ENCODE measurements around the gene MPP2. TPM values are rescaled to one million over a fixed set of nuclear protein-coding genes. Genes with fewer than 3 reads are reported as not detected.

Gene MPP2
- total and polyA plus RNA-seq, 2 of the 13 experiments (the other 11 are each of a cell fraction or from before 2014, with no cell fraction given), result 0.20 to 1.7 TPM

DNA sequence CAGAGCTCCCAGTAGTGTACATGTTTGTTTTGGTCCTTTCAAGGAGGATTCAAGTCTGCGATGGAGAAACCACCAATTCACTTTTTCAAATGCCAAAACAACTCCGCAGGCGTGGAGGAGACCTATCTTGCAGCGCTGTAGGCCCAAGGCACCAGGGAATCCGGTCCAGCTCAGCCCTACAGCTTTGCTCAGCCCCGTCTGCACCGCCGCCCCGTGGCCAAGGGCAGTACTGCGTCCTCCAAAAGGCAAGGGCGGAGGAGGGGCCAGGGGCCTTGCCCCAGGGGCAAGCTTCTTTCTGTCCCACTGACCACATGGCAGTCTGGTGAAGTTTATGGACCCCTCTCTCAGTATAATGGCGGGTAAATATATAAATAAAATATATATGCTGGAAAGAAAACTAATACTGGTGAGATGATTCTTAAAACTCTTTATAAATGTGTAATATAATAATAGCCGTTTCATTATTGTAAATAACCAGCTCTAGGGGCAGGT, 61.1 kb downstream of the MPP2 start (continued):
- TF ChIP-seq, protein P1, sequence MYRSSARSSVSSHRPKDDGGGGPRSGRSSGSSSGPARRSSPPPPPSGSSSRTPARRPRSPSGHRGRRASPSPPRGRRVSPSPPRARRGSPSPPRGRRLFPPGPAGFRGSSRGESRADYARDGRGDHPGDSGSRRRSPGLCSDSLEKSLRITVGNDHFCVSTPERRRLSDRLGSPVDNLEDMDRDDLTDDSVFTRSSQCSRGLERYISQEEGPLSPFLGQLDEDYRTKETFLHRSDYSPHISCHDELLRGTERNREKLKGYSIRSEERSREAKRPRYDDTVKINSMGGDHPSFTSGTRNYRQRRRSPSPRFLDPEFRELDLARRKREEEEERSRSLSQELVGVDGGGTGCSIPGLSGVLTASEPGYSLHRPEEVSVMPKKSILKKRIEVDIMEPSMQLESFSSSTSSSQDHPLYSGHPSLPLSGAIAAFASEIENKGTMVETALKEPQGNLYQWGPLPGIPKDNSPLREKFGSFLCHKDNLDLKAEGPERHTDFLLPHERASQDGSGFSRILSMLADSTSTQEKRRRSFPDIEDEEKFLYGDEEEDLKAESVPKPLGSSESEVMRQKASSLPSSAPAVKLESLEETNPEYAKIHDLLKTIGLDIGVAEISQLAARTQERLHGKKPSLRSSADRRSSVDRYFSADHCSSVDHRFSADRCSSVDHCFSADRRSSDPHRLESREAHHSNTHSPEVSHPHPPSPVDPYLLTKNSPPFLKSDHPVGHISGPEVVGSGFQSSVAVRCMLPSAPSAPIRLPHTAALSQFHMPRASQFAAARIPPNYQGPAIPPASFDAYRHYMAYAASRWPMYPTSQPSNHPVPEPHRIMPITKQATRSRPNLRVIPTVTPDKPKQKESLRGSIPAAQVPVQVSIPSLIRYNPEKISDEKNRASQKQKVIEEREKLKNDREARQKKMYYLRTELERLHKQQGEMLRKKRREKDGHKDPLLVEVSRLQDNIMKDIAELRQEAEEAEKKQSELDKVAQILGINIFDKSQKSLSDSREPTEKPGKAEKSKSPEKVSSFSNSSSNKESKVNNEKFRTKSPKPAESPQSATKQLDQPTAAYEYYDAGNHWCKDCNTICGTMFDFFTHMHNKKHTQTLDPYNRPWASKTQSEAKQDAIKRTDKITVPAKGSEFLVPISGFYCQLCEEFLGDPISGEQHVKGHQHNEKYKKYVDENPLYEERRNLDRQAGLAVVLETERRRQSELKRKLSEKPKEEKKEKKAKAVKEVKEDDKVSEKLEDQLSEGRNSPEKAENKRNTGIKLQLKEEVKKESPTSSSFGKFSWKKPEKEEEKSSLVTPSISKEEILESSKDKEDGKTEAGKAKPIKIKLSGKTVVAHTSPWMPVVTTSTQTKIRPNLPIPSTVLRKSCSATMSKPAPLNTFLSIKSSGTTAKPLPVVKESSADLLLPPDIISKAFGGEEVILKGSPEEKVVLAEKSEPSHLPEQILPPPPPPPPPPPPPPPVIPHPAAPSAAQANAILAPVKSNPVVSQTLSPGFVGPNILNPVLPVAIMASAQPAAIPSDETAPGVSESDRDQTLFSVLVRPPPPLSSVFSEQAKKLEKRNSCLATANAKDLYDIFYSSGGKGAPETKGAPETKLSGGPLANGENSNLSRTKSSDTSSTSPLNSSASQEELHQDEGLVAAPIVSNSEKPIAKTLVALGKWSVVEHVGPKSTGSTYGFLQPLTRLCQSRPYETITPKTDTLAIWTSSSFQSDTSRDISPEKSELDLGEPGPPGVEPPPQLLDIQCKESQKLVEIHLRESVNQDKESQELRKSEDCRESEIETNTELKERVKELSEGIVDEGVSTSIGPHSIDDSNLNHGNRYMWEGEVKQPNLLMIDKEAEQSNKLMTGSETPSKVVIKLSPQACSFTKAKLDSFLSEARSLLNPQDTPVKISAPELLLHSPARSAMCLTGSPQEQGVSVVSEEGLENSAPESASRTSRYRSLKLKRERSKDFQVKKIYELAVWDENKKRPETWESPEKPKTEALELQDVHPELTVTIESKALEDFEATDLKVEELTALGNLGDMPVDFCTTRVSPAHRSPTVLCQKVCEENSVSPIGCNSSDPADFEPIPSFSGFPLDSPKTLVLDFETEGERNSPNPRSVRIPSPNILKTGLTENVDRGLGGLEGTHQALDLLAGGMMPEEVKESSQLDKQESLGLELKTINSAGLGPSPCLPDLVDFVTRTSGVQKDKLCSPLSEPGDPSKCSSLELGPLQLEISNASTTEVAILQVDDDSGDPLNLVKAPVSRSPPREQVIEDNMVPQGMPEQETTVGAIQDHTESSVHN (CRISPR knock-in tag; IDR thresholded peaks at IDR 0.05), result no peak
- TF ChIP-seq RAD21 (CRISPR knock-in tag; IDR thresholded peaks at IDR 0.05) (peak; percentile 92), ZFY (CRISPR knock-in tag; IDR thresholded peaks at IDR 0.05) (peak; percentile 44; the same call in 1 of the 2 replicates), RXRA (CRISPR knock-in tag; IDR thresholded peaks at IDR 0.05) (0 out of 2 replicates have a peak, but pooled peaks have one; percentile 21), DR1 (CRISPR knock-in tag; IDR thresholded peaks at IDR 0.05) (no peak), ZNF709 (CRISPR knock-in tag; IDR thresholded peaks at IDR 0.05) (no peak), ZNF138 (CRISPR knock-in tag; IDR thresholded peaks at IDR 0.05; ENCODE audit: low read depth) (no peak), THAP11 (CRISPR knock-in tag; IDR thresholded peaks at IDR 0.05) (peak; percentile 43; the same call in 1 of the 2 replicates), KAT8 (CRISPR knock-in tag; IDR thresholded peaks at IDR 0.05) (peak; percentile 46; the same call in 1 of the 2 replicates), ZNF703 (CRISPR knock-in tag; IDR thresholded peaks at IDR 0.05; ENCODE audit: borderline replicate concordance) (no peak), SALL1 (CRISPR knock-in tag; IDR thresholded peaks at IDR 0.05) (peak; percentile 63; the same call in 1 of the 2 replicates), HNF4G (IDR thresholded peaks at IDR 0.05; ENCODE audit: borderline replicate concordance, low read depth, low read length) (no peak), HNF4G (CRISPR knock-in tag; IDR thresholded peaks at IDR 0.05; ENCODE audit: borderline replicate concordance, low read depth) (0 out of 2 replicates have a peak, but pooled peaks have one; percentile 25), KDM5B (CRISPR knock-in tag; IDR thresholded peaks at IDR 0.05; ENCODE audit: borderline replicate concordance) (peak; percentile 24; the same call in 1 of the 2 replicates), YY1 (IDR thresholded peaks at IDR 0.05; ENCODE audit: insufficient read depth, insufficient replicate concordance, low read depth, low read length) (peak; percentile 26), KDM3A (CRISPR knock-in tag; IDR thresholded peaks at IDR 0.05; ENCODE audit: low read depth) (0 out of 2 replicates have a peak, but pooled peaks have one; percentile 41), FOSL2 (CRISPR knock-in tag; IDR thresholded peaks at IDR 0.05) (peak; percentile 43), ZNF567 (CRISPR knock-in tag; IDR thresholded peaks at IDR 0.05; ENCODE audit: borderline replicate concordance) (0 out of 2 replicates have a peak, but pooled peaks have one; percentile 27), HNF4A (CRISPR knock-in tag; IDR thresholded peaks at IDR 0.05) (peak; percentile 34; the same call in 1 of the 2 replicates)
- TF ChIP-seq, protein P2, sequence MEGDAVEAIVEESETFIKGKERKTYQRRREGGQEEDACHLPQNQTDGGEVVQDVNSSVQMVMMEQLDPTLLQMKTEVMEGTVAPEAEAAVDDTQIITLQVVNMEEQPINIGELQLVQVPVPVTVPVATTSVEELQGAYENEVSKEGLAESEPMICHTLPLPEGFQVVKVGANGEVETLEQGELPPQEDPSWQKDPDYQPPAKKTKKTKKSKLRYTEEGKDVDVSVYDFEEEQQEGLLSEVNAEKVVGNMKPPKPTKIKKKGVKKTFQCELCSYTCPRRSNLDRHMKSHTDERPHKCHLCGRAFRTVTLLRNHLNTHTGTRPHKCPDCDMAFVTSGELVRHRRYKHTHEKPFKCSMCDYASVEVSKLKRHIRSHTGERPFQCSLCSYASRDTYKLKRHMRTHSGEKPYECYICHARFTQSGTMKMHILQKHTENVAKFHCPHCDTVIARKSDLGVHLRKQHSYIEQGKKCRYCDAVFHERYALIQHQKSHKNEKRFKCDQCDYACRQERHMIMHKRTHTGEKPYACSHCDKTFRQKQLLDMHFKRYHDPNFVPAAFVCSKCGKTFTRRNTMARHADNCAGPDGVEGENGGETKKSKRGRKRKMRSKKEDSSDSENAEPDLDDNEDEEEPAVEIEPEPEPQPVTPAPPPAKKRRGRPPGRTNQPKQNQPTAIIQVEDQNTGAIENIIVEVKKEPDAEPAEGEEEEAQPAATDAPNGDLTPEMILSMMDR (CRISPR knock-in tag; IDR thresholded peaks at IDR 0.05), result peak; percentile 98
- TF ChIP-seq, protein P3, sequence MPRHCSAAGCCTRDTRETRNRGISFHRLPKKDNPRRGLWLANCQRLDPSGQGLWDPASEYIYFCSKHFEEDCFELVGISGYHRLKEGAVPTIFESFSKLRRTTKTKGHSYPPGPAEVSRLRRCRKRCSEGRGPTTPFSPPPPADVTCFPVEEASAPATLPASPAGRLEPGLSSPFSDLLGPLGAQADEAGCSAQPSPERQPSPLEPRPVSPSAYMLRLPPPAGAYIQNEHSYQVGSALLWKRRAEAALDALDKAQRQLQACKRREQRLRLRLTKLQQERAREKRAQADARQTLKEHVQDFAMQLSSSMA (CRISPR knock-in tag; IDR thresholded peaks at IDR 0.05), result no peak

Measured in HepG2 (cell line).